Body of pancreas (tissue), 4 donors: Measurements from ENCODE around the gene GPC4.

Experiments used
- POLR2A ChIP-seq, 3 donors: fragments of 450-650 bp; IDR thresholded peaks; one replicate each; pipeline ENCODE4 v1.6.1; 2016; ENCODE audit warnings: antibody characterized with exemption in 3 of 3, mild to moderate bottlenecking in 2 of 3
- TF ChIP-seq, protein P1 (sequence below), 7 experiments: fragments of 450-650 bp in 4 of 7; fragments of 200-600 bp in 3 of 7; sonication (generic) in 3 of 7; IDR thresholded peaks; one replicate each; pipeline ENCODE4 v1.5.1; 2016 to 2019; ENCODE audit warnings: antibody characterized with exemption in 7 of 7

DNA sequence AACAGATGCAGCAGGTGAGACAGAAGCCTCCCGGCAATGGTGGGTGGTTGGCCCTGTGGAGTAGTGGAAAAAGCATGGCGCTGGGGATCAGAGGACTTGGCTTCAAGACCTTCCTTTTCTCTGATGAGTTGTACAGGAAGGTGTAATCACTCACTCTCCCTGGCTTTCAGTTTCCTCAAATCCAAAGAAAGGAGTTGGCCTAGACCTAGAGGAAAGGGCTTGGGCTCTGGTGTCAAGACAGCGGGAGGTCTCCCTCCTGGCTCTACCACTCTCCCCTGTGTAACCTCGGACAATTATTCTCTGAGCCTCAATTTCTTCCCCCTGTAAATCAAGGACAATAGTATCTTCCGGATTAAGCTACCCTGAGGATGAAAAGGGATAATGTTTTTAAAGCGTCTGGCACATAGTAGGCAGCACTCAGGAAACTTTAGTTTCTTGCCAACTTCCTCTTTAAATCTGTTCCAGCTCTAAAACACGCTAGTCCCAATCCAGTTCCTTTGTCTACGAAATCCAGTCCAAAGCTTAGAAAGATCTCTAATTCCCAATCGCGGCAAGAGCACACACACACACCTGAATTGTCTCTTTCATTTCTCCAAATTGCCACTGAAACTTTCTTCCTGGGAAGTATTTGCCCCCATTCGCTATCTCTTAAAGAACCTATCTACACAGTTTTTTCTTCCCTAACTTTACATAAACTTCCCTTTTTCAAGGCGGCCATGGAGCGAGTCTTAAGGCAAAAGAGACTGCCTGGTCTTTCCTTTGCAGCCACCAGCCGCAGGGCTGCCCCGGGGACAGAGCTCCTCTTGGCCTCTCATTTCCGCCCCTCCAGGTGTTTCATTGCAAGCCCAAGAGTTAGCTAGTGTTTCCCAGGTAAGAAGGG is 29.9 kb upstream of the GPC4 start:
- TF ChIP-seq, protein P1, sequence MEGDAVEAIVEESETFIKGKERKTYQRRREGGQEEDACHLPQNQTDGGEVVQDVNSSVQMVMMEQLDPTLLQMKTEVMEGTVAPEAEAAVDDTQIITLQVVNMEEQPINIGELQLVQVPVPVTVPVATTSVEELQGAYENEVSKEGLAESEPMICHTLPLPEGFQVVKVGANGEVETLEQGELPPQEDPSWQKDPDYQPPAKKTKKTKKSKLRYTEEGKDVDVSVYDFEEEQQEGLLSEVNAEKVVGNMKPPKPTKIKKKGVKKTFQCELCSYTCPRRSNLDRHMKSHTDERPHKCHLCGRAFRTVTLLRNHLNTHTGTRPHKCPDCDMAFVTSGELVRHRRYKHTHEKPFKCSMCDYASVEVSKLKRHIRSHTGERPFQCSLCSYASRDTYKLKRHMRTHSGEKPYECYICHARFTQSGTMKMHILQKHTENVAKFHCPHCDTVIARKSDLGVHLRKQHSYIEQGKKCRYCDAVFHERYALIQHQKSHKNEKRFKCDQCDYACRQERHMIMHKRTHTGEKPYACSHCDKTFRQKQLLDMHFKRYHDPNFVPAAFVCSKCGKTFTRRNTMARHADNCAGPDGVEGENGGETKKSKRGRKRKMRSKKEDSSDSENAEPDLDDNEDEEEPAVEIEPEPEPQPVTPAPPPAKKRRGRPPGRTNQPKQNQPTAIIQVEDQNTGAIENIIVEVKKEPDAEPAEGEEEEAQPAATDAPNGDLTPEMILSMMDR (IDR thresholded peaks at IDR 0.05) = peak in 1 of 7 experiments; percentile 3
- peak in 2 of 3 donors; percentile 34 to 41 for TF ChIP-seq POLR2A (IDR thresholded peaks at IDR 0.05)
